ENCODE data around the gene AMDHD2. TPM values are rescaled to one million over a fixed set of nuclear protein-coding genes. Genes with fewer than 3 reads are reported as not detected.
A peak's percentile ranks its signal among the peaks of the same experiment; 100 is the strongest.

AMDHD2 gene
- total and polyA plus RNA-seq, 7 donors = 21.0 to 39.4 (median 24.3) TPM

DNA sequence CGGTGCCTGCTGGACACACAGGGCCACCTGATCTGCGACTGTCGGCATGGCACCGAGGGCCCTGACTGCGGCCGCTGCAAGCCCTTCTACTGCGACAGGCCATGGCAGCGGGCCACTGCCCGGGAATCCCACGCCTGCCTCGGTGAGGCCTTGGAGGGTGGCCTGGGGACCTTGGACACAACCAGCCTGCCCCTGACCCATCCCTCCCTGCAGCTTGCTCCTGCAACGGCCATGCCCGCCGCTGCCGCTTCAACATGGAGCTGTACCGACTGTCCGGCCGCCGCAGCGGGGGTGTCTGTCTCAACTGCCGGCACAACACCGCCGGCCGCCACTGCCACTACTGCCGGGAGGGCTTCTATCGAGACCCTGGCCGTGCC is 47.7 kb upstream of the AMDHD2 start:
- 91 to 94% methylated on average over 27 of the region's 27 CpGs for WGBS, 2 donors
- H3K9me3 ChIP-seq = no peaks in the 10 kb centered on the region
- no peak overlapping the region for H3K27ac ChIP-seq
- no peak overlapping the region for H3K4me3 ChIP-seq
- H3K4me1 ChIP-seq = peaks cover 0 to 66% (median 57%) of the 10 kb centered on the region in 4 donors
- DNase-seq = no peak
- intact Hi-C loops (cut with DNase I) = no loop called here
- TF ChIP-seq POLR2AphosphoS5 (IDR thresholded peaks at IDR 0.05) (no peak), EP300 (IDR thresholded peaks at IDR 0.05) (no peak), POLR2A (IDR thresholded peaks at IDR 0.05) (no peak)
- TF ChIP-seq, protein P1, sequence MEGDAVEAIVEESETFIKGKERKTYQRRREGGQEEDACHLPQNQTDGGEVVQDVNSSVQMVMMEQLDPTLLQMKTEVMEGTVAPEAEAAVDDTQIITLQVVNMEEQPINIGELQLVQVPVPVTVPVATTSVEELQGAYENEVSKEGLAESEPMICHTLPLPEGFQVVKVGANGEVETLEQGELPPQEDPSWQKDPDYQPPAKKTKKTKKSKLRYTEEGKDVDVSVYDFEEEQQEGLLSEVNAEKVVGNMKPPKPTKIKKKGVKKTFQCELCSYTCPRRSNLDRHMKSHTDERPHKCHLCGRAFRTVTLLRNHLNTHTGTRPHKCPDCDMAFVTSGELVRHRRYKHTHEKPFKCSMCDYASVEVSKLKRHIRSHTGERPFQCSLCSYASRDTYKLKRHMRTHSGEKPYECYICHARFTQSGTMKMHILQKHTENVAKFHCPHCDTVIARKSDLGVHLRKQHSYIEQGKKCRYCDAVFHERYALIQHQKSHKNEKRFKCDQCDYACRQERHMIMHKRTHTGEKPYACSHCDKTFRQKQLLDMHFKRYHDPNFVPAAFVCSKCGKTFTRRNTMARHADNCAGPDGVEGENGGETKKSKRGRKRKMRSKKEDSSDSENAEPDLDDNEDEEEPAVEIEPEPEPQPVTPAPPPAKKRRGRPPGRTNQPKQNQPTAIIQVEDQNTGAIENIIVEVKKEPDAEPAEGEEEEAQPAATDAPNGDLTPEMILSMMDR (IDR thresholded peaks at IDR 0.05) = no peak
- H3K36me3 ChIP-seq = no peaks in the 10 kb centered on the region
- peaks cover 32 to 60% (median 49%) of the 10 kb centered on the region in 3 donors for H3K27me3 ChIP-seq

DNA sequence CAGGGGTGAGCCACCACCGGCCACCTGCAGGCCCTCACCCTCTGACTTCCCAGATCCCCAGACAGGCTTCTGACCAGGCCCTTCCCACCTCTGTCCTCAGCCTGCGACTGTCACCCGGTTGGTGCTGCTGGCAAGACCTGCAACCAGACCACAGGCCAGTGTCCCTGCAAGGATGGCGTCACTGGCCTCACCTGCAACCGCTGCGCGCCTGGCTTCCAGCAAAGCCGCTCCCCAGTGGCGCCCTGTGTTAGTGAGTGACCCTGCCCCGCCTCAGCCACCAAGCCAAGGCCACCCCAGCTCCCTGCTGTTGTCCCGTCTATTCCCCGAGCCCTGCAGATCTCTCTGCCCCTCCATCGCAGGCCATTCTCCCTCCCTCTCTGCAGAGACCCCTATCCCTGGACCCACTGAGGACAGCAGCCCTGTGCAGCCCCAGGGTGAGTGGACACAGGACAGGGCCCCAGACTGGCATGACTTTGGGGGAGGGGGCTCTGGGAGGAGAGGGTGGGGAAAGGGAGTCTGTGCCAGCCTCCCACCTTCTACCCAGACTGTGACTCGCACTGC is 47.2 kb upstream of the AMDHD2 start:
- no peaks in the 10 kb centered on the region for H3K36me3 ChIP-seq
- no peak overlapping the region for H3K4me3 ChIP-seq
- no peaks in the 10 kb centered on the region for H3K9me3 ChIP-seq
- no peak overlapping the region for H3K27ac ChIP-seq
- H3K27me3 ChIP-seq = peaks cover 32 to 57% (median 49%) of the 10 kb centered on the region in 3 donors
- intact Hi-C loops (cut with DNase I) = no loop called here
- WGBS, 2 donors = 46 to 85% methylated on average over 14 of the region's 14 CpGs
- no peak for DNase-seq
- H3K4me1 ChIP-seq = peaks cover 0 to 61% (median 52%) of the 10 kb centered on the region in 4 donors
- TF ChIP-seq, protein P1 (IDR thresholded peaks at IDR 0.05) = no peak
- TF ChIP-seq POLR2AphosphoS5 (IDR thresholded peaks at IDR 0.05) (no peak), EP300 (IDR thresholded peaks at IDR 0.05) (no peak), POLR2A (IDR thresholded peaks at IDR 0.05) (no peak)

DNA sequence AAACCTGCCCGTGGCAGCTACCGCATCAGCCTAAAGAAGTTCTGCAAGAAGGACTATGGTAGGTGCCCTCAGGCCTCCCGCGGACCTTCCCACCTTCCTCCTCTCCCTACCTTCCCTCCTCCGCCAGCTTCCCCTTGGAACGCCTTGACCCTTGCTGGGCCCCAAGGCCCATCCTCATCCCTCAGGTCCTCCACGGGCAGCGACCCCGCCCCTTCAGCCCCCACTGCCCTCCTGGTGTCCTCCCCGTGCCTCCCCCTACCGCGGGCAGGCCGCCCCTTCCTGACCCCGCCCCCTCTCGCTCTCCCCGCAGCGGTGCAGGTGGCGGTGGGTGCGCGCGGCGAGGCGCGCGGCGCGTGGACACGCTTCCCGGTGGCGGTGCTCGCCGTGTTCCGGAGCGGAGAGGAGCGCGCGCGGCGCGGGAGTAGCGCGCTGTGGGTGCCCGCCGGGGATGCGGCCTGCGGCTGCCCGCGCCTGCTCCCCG is 46.7 kb upstream of the AMDHD2 start:
- WGBS, 2 donors = 1 to 3% methylated on average over 49 of the region's 49 CpGs
- Histone ChIP-seq H3K4me1 (peaks cover 0 to 56% (median 47%) of the 10 kb centered on the region in 4 donors), H3K4me3 (peak overlapping the region in 3 of 4 donors; percentile 73 to 88 (median 76)), H3K27me3 (peaks cover 32 to 52% (median 49%) of the 10 kb centered on the region in 3 donors), H3K9me3 (no peaks in the 10 kb centered on the region), H3K27ac (no peak overlapping the region), H3K36me3 (no peaks in the 10 kb centered on the region)
- intact Hi-C loops (cut with DNase I) = no loop called here
- no peak for TF ChIP-seq EP300 (IDR thresholded peaks at IDR 0.05)
- TF ChIP-seq, protein P1 (IDR thresholded peaks at IDR 0.05) = no peak
- no peak for TF ChIP-seq POLR2A (IDR thresholded peaks at IDR 0.05)
- no peak for TF ChIP-seq POLR2AphosphoS5 (IDR thresholded peaks at IDR 0.05)
- DNase-seq = no peak

DNA sequence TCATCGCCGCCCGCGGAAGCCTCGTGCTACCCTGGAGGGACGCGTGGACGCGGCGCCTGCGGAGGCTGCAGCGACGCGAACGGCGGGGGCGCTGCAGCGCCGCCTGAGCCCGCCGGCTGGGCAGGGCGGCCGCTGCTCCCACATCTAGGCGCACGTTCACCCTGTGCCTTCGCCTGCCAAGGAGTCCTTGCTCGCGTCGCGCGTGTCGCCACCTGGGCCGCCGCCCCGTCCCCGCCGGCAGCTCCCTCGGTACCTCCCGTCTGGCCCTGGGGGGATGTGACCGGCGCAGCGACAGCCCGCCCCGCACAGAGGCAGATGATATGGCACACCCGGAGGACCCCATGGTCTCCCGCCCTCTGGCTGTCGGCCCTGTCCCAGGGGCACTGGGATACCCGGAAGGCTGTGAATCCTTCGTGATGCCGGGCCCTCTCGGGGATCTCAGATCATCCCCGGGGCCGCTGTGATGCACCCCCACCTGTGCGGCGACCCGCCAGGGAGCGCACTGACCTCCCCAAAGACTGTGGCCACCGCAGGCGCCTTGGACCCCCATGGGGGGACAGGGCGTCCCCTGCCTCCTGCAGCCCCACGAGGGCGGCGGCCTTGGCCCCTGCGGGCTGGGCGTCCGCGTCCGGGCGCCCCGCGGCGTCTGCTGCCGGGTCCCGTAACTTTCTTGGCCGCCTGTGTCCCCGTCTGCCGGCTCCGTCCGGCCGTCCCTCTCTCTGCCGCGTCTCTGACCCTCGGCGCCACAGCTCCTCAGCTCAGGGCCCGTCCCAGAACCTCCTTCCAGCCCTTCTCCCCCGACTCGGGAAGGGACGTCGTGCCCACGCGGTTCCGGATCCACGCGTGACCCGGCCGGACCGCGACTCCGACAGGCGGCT is 45.9 kb upstream of the AMDHD2 start:
- peak overlapping the region; percentile 84 to 89 (median 88) for H3K27ac ChIP-seq
- whole genome bisulfite sequencing, 2 donors = 0 to 1% methylated on average over 100 of the region's 100 CpGs
- H3K36me3 ChIP-seq = no peaks in the 10 kb centered on the region
- peak overlapping the region; percentile 60 to 88 (median 74) for H3K4me3 ChIP-seq
- no peaks in the 10 kb centered on the region for H3K9me3 ChIP-seq
- peaks cover 26 to 44% (median 42%) of the 10 kb centered on the region in 3 donors for H3K27me3 ChIP-seq
- DNase-seq = no peak
- intact Hi-C loops (cut with DNase I) = loop anchor here (2.0 kb wide), 1 partner anchor 27 kb away; no protein-coding TSS in a partner anchor
- TF ChIP-seq POLR2A (IDR thresholded peaks at IDR 0.05) (peak in 1 of 2 donors; percentile 23), POLR2AphosphoS5 (IDR thresholded peaks at IDR 0.05) (no peak), EP300 (IDR thresholded peaks at IDR 0.05) (no peak)
- TF ChIP-seq, protein P1 (IDR thresholded peaks at IDR 0.05) = peak in 1 of 4 experiments; percentile 32
- peaks cover 0 to 48% (median 40%) of the 10 kb centered on the region in 4 donors for H3K4me1 ChIP-seq

Data from sigmoid colon (tissue), 7 donors.